HG03565 (cell line): ENCODE measurements around the gene FBXO45.
"Not testable (repeated sequence)": the region's sequence is repeated elsewhere in the genome, so short reads cannot be mapped to it uniquely, and the experiment has no call there.

Experiments used
- ATAC-seq: cut with Tn5 transposase; IDR thresholded peaks from one replicate; pipeline ENCODE4 v1.9.1; 2021; ENCODE audit warnings: mild to moderate bottlenecking, moderate library complexity; ENCODE audit not compliant: unreplicated experiment

The FBXO45 gene

GRCh38 chr3:196555295-196555694, 13.2 kb upstream of the FBXO45 start:
- ATAC-seq: no peak

- no peak for ATAC-seq
These were observed 11.2 kb upstream of the FBXO45 start for GRCh38 chr3:196557236-196557635.

GRCh38 chr3:196558476-196558875, 10.0 kb upstream of the FBXO45 start:
- no peak for ATAC-seq

GRCh38 chr3:196559826-196560225, 8.6 kb upstream of the FBXO45 start:
- ATAC-seq: no peak

GRCh38 chr3:196563721-196564225, 4.7 kb upstream of the FBXO45 start:
- ATAC-seq: no peak

- ATAC-seq: peak; percentile 26
These were observed 600 bp downstream of the FBXO45 start for GRCh38 chr3:196569003-196569516.

GRCh38 chr3:196570332-196570731, 1.9 kb downstream of the FBXO45 start:
- not testable (repeated sequence) for ATAC-seq

- ATAC-seq: no peak
These were observed 3.9 kb downstream of the FBXO45 start for GRCh38 chr3:196572389-196572788.

- no peak for ATAC-seq
These were observed 16.7 kb downstream of the FBXO45 start for GRCh38 chr3:196585044-196585757.

GRCh38 chr3:196590279-196590678, 21.8 kb downstream of the FBXO45 start:
- no peak for ATAC-seq

GRCh38 chr3:196596355-196596754, 27.9 kb downstream of the FBXO45 start:
- no peak for ATAC-seq

- ATAC-seq: not testable (repeated sequence)
These were observed 29.7 kb downstream of the FBXO45 start for GRCh38 chr3:196597971-196598733.

GRCh38 chr3:196599734-196600128, 31.3 kb downstream of the FBXO45 start:
- ATAC-seq: no peak

- no peak for ATAC-seq
These were observed 31.9 kb downstream of the FBXO45 start for GRCh38 chr3:196600359-196600758.

GRCh38 chr3:196602673-196603072, 34.2 kb downstream of the FBXO45 start:
- ATAC-seq: no peak

- no peak for ATAC-seq
These were observed 35.2 kb downstream of the FBXO45 start for GRCh38 chr3:196603683-196604082.

- ATAC-seq: no peak
These were observed 36.1 kb downstream of the FBXO45 start for GRCh38 chr3:196604548-196604947.

- no peak for ATAC-seq
These were observed 40.2 kb downstream of the FBXO45 start for GRCh38 chr3:196608693-196609092.

- ATAC-seq: peak; percentile 59
These were observed 40.9 kb downstream of the FBXO45 start for GRCh38 chr3:196609343-196609775.

- ATAC-seq: no peak
These were observed 41.5 kb downstream of the FBXO45 start for GRCh38 chr3:196609805-196610515.
